ENCODE data around the gene TMEM263.
"Not testable (repeated sequence)": the region's sequence is repeated elsewhere in the genome, so short reads cannot be mapped to it uniquely, and the experiment has no call there.

The TMEM263 gene

GRCh38 chr12:106955377-106956047 is at the start of gene TMEM263:
TMEM263 (plus strand) TSS chr12:106955907; CDS start chr12:106967117, 11,210 bp downstream.
- DNase-seq: peak in 1 of 2 experiments; percentile 47

DNA sequence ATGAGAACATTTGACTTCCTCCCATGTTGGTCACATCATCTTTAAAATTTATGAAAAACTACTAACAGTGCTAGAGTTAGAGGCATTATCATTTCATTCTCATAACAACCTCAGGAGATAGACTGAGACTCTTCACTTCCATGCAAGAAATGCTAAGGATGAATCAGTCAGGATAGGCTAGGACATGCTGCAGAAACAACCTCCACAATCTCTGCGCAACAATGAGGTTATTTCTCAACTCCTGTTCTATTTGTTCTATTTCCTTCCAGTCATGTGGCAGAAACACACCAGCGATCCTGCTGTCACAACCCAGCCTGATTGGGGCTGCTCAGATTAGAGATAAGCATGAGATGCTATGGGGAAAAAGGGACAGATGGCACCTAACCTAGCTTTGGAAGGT is 49.0 kb upstream of the TMEM263 start:
- DNase-seq: no peak

GRCh38 chr12:106907411-106907810 is 48.3 kb upstream of the TMEM263 start:
- no peak for DNase-seq

DNA sequence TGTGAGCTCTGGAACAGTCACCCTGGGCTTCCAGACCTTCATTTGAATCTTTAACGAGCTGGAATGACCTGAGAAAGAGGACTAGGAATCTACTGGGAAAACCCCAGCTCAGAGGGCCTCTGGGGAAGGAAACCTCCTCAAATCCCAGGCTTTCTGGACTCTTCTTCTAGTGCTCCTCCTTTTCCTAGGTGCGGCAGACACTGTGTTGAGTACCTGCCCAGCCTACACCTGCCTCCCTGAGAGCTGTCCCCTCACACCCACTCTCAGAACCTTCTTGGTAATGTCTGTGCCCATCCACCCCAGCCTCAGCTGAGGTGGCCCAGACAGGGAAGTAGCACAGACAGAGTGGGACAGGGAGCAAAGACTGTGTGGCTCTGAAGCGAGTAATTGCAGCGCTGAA is 47.9 kb upstream of the TMEM263 start:
- DNase-seq: no peak

- DNase-seq: no peak
These were observed 47.1 kb upstream of the TMEM263 start for GRCh38 chr12:106908561-106908960.

DNA sequence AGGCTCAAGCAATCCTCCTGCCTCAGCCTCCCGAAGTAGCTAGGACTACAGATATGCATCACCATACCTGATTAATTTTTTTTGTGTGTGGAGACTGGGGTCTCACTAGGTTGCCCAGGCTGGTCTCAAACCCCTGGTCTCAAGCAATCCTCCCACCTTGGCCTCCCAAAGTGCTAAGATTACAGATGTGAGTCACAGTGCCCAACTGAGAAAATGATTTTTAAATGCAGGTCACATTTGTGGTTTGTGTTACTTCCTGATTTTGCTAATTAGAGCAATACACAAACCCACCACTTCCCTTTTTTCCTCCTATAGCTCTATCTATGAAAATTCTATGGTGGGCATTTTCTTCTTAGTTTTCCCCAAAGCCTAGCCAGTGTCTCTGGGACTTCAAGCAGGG is 45.5 kb upstream of the TMEM263 start:
- DNase-seq: no peak

GRCh38 chr12:106911581-106911980 is 44.1 kb upstream of the TMEM263 start:
- no peak for DNase-seq

GRCh38 chr12:106913456-106913855 is 42.3 kb upstream of the TMEM263 start:
- DNase-seq: no peak

- no peak for DNase-seq
These were observed 40.7 kb upstream of the TMEM263 start for GRCh38 chr12:106914796-106915634.

DNA sequence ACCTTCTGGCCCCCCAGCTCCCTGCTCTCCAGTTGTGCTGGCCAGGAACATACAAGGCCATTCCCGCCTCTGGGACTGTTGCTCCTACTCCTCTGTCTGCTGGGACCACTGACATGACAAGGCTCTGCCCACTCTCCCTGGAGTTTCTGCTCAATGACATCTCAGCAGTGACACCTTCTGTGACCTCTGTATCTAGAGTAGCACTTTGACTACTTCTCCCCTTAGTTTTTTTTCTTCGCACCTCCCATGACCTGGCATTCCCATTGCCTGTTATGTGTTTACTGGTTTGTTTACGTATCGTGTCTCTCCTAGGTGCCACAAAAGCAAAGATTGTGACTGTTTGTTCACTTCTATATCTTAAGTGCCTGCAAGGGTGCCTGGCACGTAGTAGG is 40.1 kb upstream of the TMEM263 start:
- no peak for DNase-seq

DNA sequence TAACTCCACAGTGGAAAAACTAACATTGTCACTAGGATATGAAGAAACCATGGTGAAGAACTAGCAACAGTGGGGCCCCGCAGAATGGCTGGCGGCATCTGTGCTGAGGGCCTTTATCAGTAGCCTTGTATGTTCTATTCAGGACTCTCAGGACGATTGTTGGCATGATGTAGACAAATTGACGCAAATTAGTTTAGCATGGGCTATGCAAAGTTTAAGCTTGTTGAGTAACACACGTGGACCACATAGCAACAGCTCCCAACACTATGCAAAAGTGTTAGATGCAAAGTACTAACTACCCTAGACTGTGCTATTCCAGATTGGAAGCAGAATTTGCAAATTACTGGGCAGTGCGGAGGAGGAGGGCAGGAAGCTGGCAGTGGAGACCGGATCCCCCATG is 38.2 kb upstream of the TMEM263 start:
- DNase-seq: no peak

- no peak for DNase-seq
These were observed 37.0 kb upstream of the TMEM263 start for GRCh38 chr12:106918746-106919145.

- DNase-seq: no peak
These were observed 35.7 kb upstream of the TMEM263 start for GRCh38 chr12:106919910-106920544.

DNA sequence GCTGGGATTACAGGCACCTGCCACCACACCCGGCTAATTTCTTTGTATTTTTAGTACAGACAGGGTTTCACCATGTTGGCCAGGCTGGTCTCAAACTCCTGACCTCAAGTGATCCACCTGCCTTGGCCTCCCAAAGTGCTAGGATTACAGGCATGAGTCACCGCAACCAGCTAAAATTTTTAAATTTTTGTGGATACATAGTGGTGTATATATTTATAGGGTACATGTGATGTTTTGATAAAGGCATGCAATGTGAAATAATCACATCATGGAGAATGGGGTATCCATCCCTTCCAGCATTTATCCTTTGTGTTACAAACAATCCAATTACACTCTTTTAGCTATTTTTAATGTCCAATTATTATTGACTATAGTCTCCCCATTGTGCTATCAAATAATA is 33.7 kb upstream of the TMEM263 start:
- DNase-seq: not testable (repeated sequence)

DNA sequence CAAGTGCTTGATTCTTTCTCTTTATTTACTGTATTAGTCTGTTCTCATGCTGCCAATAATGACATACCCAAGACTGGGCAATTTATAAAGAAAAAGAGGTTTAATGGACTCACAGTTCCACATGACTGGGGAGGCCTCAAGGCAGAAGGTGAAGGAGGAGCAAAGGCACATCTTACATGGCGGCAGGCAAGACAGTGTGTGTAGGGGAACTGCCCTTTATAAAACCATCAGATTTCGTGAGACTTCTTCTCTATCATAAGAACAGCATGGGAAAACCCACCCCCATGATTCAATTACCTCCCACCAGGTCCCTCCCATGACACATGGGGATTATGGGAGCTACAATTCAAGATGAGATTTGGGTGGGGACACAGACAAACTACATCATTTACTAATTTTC is 32.1 kb upstream of the TMEM263 start:
- DNase-seq: not testable (repeated sequence)

GRCh38 chr12:106924268-106924861 is 31.3 kb upstream of the TMEM263 start:
- DNase-seq: no peak

- DNase-seq: no peak
These were observed 29.1 kb upstream of the TMEM263 start for GRCh38 chr12:106926657-106927056.

- DNase-seq: no peak
These were observed 21.4 kb upstream of the TMEM263 start for GRCh38 chr12:106934277-106934676.

GRCh38 chr12:106941481-106942156 is 14.1 kb upstream of the TMEM263 start:
- no peak for DNase-seq

DNA sequence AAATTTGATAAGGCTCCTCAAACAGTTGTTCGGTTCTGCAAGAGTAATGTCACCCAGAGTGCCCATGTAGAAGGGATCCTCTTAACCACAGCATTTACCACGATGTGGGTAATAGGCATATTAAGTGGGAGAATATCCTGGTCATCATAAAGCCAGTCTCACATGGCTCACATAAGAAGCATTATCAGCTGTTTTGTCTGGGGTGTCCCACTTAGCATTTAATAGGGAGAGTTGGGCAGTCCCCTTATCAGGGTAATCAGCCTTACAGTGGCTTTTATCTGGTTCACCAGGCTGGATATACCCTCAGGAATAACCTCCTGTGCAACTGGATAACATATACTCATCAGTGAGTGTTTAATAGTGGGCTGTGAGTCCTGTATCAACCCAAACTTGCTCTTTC is 12.9 kb upstream of the TMEM263 start:
- DNase-seq: no peak

DNA sequence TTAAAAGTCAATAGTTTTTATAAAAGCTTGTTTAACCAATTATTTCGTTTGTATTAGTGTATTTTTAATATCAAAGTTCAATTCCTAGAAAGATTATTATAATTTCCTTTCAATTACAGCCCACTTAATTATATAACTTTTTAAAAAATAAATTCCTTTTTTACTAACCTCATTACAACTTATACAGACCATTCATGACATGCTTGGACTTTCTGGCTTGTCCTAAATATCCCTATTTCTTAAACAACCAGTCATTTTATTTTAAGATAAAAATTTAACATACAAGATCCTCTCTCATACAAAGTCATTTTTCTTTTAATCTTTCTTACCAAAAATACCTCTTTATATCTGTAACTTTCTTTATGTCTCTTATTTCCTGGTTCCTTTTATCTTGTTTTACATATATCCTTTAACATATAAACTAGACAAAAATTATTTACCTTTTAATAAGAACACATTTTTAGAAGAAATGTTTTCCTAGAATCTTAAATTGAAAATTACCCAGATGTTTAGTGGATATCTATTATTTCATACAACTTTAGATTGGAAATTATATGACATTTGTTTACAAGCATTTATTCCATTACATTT is 10.4 kb upstream of the TMEM263 start:
- no peak for DNase-seq

- DNase-seq: no peak
These were observed 8.2 kb upstream of the TMEM263 start for GRCh38 chr12:106947461-106947860.
